Upper lobe of right lung (tissue), 1 donor: Measurements from ENCODE around the gene LRRC18. TPM values are rescaled to one million over a fixed set of nuclear protein-coding genes. Genes with fewer than 3 reads are reported as not detected.

Source experiments
- ATAC-seq: fragments of 200-7000 bp; cut with Tn5 transposase; one replicate; pipeline ENCODE4 v1.9.1; 2020; ENCODE audit warnings: mild to moderate bottlenecking, moderate library complexity
- DNase-seq: peaks from one replicate; pipeline ENCODE4 v3.0.0-alpha.2; 2020
- H3K27ac ChIP-seq: fragments of 200-600 bp; one replicate; pipeline ENCODE4 v1.8.0; 2022
- H3K27me3 ChIP-seq: fragments of 200-600 bp; one replicate; pipeline ENCODE4 v1.8.0; 2022; ENCODE audit warnings: mild to moderate bottlenecking
- H3K36me3 ChIP-seq: fragments of 200-600 bp; one replicate; pipeline ENCODE4 v1.8.0; 2022
- H3K4me1 ChIP-seq: fragments of 200-600 bp; one replicate; pipeline ENCODE4 v1.8.0; 2022
- H3K4me3 ChIP-seq: fragments of 200-600 bp; one replicate; pipeline ENCODE4 v1.8.0; 2022; ENCODE audit warnings: mild to moderate bottlenecking
- H3K9me3 ChIP-seq: fragments of 200-600 bp; one replicate; pipeline ENCODE4 v1.8.0; 2022
- CTCF ChIP-seq: fragments of 200-600 bp; IDR thresholded peaks from one replicate; pipeline ENCODE4 v1.8.0; 2022; ENCODE audit warnings: antibody characterized with exemption
- intact Hi-C: fragments of 100-400 bp; cut with DNase I; formaldehyde crosslinking; loops from one replicate; pipeline ENCODE4 v1.11.0; 2022
- total RNA-seq: library from RNA; stranded (reverse); fragmentation: NEBNext Ultra II Directional; extraction: Animal tissue kit (Norgen Biotek cat#: 25700); gene quantifications from one replicate; pipeline ENCODE4 v1.2.1, GENCODE V29; 2021
- donor health status: DM: no; HTN: yes; CAD: no; lungs with severe emphysema.

The LRRC18 gene
- total RNA-seq, 1 donor from 2014 or later, result 0.96 TPM

- H3K9me3 ChIP-seq, result no peaks in the 10 kb centered on the region
- H3K36me3 ChIP-seq, result no peaks in the 10 kb centered on the region
- intact Hi-C loops, result no loop called here
- H3K27ac ChIP-seq, result no peak overlapping the region
- H3K27me3 ChIP-seq, result no peaks in the 10 kb centered on the region
- H3K4me3 ChIP-seq, result no peak overlapping the region
- DNase-seq (no peak), ATAC-seq (no peak)
- no peaks in the 10 kb centered on the region for H3K4me1 ChIP-seq
- TF ChIP-seq CTCF, result no peak
These were observed 732 bp upstream of the LRRC18 start for GRCh38 chr10:48940372-48940771.

- no peak overlapping the region for H3K4me3 ChIP-seq
- no peaks in the 10 kb centered on the region for H3K27me3 ChIP-seq
- ATAC-seq, result no peak
- no peak for DNase-seq
- no peaks in the 10 kb centered on the region for H3K4me1 ChIP-seq
- H3K36me3 ChIP-seq, result no peaks in the 10 kb centered on the region
- H3K27ac ChIP-seq, result no peak overlapping the region
- no peaks in the 10 kb centered on the region for H3K9me3 ChIP-seq
- TF ChIP-seq CTCF, result no peak
- intact Hi-C loops, result no loop called here
These were observed 577 bp downstream of the LRRC18 start for GRCh38 chr10:48938990-48939536.

GRCh38 chr10:48938281-48938680 lies 1.4 kb downstream of the LRRC18 start:
- DNase-seq, result no peak
- ATAC-seq, result no peak
- TF ChIP-seq CTCF, result no peak
- Histone ChIP-seq H3K4me3 (no peak overlapping the region), H3K36me3 (no peaks in the 10 kb centered on the region), H3K4me1 (no peaks in the 10 kb centered on the region), H3K27me3 (no peaks in the 10 kb centered on the region), H3K27ac (no peak overlapping the region), H3K9me3 (no peaks in the 10 kb centered on the region)
- intact Hi-C loops, result no loop called here

GRCh38 chr10:48937796-48938195 lies 1.8 kb downstream of the LRRC18 start:
- ATAC-seq (no peak), DNase-seq (no peak)
- intact Hi-C loops, result no loop called here
- Histone ChIP-seq H3K9me3 (no peaks in the 10 kb centered on the region), H3K27ac (no peak overlapping the region), H3K36me3 (no peaks in the 10 kb centered on the region), H3K4me1 (no peaks in the 10 kb centered on the region), H3K27me3 (no peaks in the 10 kb centered on the region), H3K4me3 (no peak overlapping the region)
- no peak for TF ChIP-seq CTCF

- Histone ChIP-seq H3K27ac (no peak overlapping the region), H3K27me3 (no peaks in the 10 kb centered on the region), H3K36me3 (no peaks in the 10 kb centered on the region), H3K4me1 (peaks cover 6% of the 10 kb centered on the region), H3K9me3 (no peaks in the 10 kb centered on the region), H3K4me3 (no peak overlapping the region)
- intact Hi-C loops, result no loop called here
- ATAC-seq (no peak), DNase-seq (no peak)
- no peak for TF ChIP-seq CTCF
These were observed 4.1 kb downstream of the LRRC18 start for GRCh38 chr10:48935577-48935976.
